ENCODE results near the gene TNFAIP3.

The TNFAIP3 gene

GRCh38 chr6:137877606-137878005 is 10.5 kb downstream of the TNFAIP3 start:
- in situ Hi-C loops (cut with MboI; ENCODE audit: low pct_unique_long_range_greater_than_20kb, low sequenced_read_pairs, unreplicated experiment) = no loop called here
- no peak for DNase-seq (ENCODE audit: low spot score)
- TF ChIP-seq CTCF (IDR thresholded peaks at IDR 0.05; ENCODE audit: extremely low read depth, insufficient read depth, missing control alignments) = no peak

- no peak for DNase-seq (ENCODE audit: low spot score)
- no peak for TF ChIP-seq CTCF (IDR thresholded peaks at IDR 0.05; ENCODE audit: extremely low read depth, insufficient read depth, missing control alignments)
- in situ Hi-C loops (cut with MboI; ENCODE audit: low pct_unique_long_range_greater_than_20kb, low sequenced_read_pairs, unreplicated experiment) = no loop called here
These were observed 11.0 kb downstream of the TNFAIP3 start for GRCh38 chr6:137878029-137878428.

- DNase-seq (ENCODE audit: low spot score) = no peak
- TF ChIP-seq CTCF (IDR thresholded peaks at IDR 0.05; ENCODE audit: extremely low read depth, insufficient read depth, missing control alignments) = no peak
- in situ Hi-C loops (cut with MboI; ENCODE audit: low pct_unique_long_range_greater_than_20kb, low sequenced_read_pairs, unreplicated experiment) = no loop called here
These were observed 11.6 kb downstream of the TNFAIP3 start for GRCh38 chr6:137878486-137879285.

- TF ChIP-seq CTCF (IDR thresholded peaks at IDR 0.05; ENCODE audit: extremely low read depth, insufficient read depth, missing control alignments) = no peak
- no peak for DNase-seq (ENCODE audit: low spot score)
- in situ Hi-C loops (cut with MboI; ENCODE audit: low pct_unique_long_range_greater_than_20kb, low sequenced_read_pairs, unreplicated experiment) = no loop called here
These were observed 12.2 kb downstream of the TNFAIP3 start for GRCh38 chr6:137879299-137879698.

- no peak for TF ChIP-seq CTCF (IDR thresholded peaks at IDR 0.05; ENCODE audit: extremely low read depth, insufficient read depth, missing control alignments)
- DNase-seq (ENCODE audit: low spot score) = no peak
- in situ Hi-C loops (cut with MboI; ENCODE audit: low pct_unique_long_range_greater_than_20kb, low sequenced_read_pairs, unreplicated experiment) = no loop called here
These were observed 13.1 kb downstream of the TNFAIP3 start for GRCh38 chr6:137879885-137880745.

GRCh38 chr6:137880746-137881521 is 13.9 kb downstream of the TNFAIP3 start:
- TF ChIP-seq CTCF (IDR thresholded peaks at IDR 0.05; ENCODE audit: extremely low read depth, insufficient read depth, missing control alignments) = no peak
- no peak for DNase-seq (ENCODE audit: low spot score)
- in situ Hi-C loops (cut with MboI; ENCODE audit: low pct_unique_long_range_greater_than_20kb, low sequenced_read_pairs, unreplicated experiment) = no loop called here
